ENCODE results near the gene PDGFA. TPM values are rescaled to one million over a fixed set of nuclear protein-coding genes. Genes with fewer than 3 reads are reported as not detected.

PDGFA gene
- total and polyA plus RNA-seq, 2 experiments from 2014 or later = 35.6 to 43.1 TPM

GRCh38 chr7:549891-550625 is 30.4 kb upstream of the PDGFA start:
- Mint-ChIP-seq H3K27me3 (ENCODE audit: insufficient read depth, low read depth, poor library complexity) (peaks cover 6% of the 10 kb centered on the region), H3K4me3 (no peak overlapping the region), H3K9me3 (peaks cover 4% of the 10 kb centered on the region; the same call in 1 of the 3 replicates), H3K36me3 (ENCODE audit: low read depth) (peaks cover 12% of the 10 kb centered on the region), H3K27ac (no peak overlapping the region), H3K4me1 (no peaks in the 10 kb centered on the region)
- H3K9me2 ChIP-seq (ENCODE audit: insufficient read depth) = no peaks in the 10 kb centered on the region
- no peak overlapping the region for H3K4me3 ChIP-seq
- H4K20me1 ChIP-seq (replicated peaks; ENCODE audit: insufficient read depth) = no peaks in the 10 kb centered on the region
- H3K79me2 ChIP-seq (replicated peaks; ENCODE audit: insufficient read depth) = no peaks in the 10 kb centered on the region
- DNase-seq (ENCODE audit: low spot score) (no peak), ATAC-seq (no peak)
- no peak overlapping the region for H3K27ac ChIP-seq (ENCODE audit: low read depth)
- H3K4me2 ChIP-seq = no peak overlapping the region
- H3K27me3 ChIP-seq (ENCODE audit: insufficient read depth) = no peaks in the 10 kb centered on the region
- H2AFZ ChIP-seq = no peak overlapping the region
- H3K4me1 ChIP-seq (ENCODE audit: insufficient read depth) = no peaks in the 10 kb centered on the region
- H3F3A ChIP-seq (replicated peaks; ENCODE audit: low read depth) = no peaks in the 10 kb centered on the region
- no peaks in the 10 kb centered on the region for H3K36me3 ChIP-seq (ENCODE audit: insufficient read depth)
- TF ChIP-seq, protein P1, sequence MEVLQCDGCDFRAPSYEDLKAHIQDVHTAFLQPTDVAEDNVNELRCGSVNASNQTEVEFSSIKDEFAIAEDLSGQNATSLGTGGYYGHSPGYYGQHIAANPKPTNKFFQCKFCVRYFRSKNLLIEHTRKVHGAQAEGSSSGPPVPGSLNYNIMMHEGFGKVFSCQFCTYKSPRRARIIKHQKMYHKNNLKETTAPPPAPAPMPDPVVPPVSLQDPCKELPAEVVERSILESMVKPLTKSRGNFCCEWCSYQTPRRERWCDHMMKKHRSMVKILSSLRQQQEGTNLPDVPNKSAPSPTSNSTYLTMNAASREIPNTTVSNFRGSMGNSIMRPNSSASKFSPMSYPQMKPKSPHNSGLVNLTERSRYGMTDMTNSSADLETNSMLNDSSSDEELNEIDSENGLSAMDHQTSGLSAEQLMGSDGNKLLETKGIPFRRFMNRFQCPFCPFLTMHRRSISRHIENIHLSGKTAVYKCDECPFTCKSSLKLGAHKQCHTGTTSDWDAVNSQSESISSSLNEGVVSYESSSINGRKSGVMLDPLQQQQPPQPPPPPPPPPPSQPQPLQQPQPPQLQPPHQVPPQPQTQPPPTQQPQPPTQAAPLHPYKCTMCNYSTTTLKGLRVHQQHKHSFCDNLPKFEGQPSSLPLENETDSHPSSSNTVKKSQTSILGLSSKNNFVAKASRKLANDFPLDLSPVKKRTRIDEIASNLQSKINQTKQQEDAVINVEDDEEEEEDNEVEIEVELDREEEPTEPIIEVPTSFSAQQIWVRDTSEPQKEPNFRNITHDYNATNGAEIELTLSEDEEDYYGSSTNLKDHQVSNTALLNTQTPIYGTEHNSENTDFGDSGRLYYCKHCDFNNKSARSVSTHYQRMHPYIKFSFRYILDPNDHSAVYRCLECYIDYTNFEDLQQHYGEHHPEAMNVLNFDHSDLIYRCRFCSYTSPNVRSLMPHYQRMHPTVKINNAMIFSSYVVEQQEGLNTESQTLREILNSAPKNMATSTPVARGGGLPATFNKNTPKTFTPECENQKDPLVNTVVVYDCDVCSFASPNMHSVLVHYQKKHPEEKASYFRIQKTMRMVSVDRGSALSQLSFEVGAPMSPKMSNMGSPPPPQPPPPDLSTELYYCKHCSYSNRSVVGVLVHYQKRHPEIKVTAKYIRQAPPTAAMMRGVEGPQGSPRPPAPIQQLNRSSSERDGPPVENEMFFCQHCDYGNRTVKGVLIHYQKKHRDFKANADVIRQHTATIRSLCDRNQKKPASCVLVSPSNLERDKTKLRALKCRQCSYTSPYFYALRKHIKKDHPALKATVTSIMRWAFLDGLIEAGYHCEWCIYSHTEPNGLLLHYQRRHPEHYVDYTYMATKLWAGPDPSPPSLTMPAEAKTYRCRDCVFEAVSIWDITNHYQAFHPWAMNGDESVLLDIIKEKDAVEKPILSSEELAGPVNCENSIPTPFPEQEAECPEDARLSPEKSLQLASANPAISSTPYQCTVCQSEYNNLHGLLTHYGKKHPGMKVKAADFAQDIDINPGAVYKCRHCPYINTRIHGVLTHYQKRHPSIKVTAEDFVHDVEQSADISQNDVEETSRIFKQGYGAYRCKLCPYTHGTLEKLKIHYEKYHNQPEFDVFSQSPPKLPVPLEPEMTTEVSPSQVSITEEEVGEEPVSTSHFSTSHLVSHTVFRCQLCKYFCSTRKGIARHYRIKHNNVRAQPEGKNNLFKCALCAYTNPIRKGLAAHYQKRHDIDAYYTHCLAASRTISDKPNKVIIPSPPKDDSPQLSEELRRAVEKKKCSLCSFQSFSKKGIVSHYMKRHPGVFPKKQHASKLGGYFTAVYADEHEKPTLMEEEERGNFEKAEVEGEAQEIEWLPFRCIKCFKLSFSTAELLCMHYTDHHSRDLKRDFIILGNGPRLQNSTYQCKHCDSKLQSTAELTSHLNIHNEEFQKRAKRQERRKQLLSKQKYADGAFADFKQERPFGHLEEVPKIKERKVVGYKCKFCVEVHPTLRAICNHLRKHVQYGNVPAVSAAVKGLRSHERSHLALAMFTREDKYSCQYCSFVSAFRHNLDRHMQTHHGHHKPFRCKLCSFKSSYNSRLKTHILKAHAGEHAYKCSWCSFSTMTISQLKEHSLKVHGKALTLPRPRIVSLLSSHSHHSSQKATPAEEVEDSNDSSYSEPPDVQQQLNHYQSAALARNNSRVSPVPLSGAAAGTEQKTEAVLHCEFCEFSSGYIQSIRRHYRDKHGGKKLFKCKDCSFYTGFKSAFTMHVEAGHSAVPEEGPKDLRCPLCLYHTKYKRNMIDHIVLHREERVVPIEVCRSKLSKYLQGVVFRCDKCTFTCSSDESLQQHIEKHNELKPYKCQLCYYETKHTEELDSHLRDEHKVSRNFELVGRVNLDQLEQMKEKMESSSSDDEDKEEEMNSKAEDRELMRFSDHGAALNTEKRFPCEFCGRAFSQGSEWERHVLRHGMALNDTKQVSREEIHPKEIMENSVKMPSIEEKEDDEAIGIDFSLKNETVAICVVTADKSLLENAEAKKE (CRISPR knock-in tag; IDR thresholded peaks at IDR 0.05) = no peak
- TF ChIP-seq POLR2AphosphoS5 (IDR thresholded peaks at IDR 0.05; ENCODE audit: low read depth) = no peak
- TF ChIP-seq EZH2phosphoT487 (IDR thresholded peaks at IDR 0.05; ENCODE audit: unreplicated experiment) = no peak
- TF ChIP-seq STAT1 (IDR thresholded peaks at IDR 0.05; ENCODE audit: unreplicated experiment) = no peak
- TF ChIP-seq CREB1 (CRISPR knock-in tag; IDR thresholded peaks at IDR 0.05; ENCODE audit: low read depth) = no peak
- TF ChIP-seq, protein P2, sequence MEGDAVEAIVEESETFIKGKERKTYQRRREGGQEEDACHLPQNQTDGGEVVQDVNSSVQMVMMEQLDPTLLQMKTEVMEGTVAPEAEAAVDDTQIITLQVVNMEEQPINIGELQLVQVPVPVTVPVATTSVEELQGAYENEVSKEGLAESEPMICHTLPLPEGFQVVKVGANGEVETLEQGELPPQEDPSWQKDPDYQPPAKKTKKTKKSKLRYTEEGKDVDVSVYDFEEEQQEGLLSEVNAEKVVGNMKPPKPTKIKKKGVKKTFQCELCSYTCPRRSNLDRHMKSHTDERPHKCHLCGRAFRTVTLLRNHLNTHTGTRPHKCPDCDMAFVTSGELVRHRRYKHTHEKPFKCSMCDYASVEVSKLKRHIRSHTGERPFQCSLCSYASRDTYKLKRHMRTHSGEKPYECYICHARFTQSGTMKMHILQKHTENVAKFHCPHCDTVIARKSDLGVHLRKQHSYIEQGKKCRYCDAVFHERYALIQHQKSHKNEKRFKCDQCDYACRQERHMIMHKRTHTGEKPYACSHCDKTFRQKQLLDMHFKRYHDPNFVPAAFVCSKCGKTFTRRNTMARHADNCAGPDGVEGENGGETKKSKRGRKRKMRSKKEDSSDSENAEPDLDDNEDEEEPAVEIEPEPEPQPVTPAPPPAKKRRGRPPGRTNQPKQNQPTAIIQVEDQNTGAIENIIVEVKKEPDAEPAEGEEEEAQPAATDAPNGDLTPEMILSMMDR (conservative IDR thresholded peaks at IDR 0.05; ENCODE audit: low read depth in 2 of 2) = no peak

All from GM23338 (cell line).